ACHN (cell line): ENCODE results near the gene MBOAT1.

ENCODE experiments used
- DNase-seq: peaks from one replicate; pipeline ENCODE4 v3.0.0-alpha.2; 2015
- in situ Hi-C: cut with HindIII; loops from 2 replicates; pipeline ENCODE4 v1.10.0; 2017; ENCODE audit warnings: low sequenced_read_pairs, low pct_ligation_motif_present, low pct_unique_long_range_greater_than_20kb

The MBOAT1 gene

DNA sequence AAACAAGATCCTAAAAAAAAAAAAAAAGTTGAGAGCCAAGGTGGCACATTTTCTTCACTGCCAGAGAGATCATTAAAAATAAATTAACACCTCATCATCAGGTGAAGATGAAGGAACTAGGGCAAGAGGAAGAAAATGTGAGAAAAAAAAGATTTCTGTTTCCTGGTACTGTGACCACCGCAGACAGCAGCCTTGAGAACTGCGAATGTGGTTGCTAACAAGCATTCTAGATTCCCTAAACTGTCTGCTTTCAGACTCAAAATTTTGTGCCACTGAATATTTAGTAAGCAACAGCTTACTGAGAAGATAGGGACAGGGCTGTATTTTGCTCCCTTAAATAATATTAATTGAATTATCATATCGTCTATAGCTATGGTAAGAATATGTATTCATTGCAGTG lies 24.1 kb upstream of the MBOAT1 start:
- no peak for DNase-seq
- in situ Hi-C loops, result no loop called here

DNA sequence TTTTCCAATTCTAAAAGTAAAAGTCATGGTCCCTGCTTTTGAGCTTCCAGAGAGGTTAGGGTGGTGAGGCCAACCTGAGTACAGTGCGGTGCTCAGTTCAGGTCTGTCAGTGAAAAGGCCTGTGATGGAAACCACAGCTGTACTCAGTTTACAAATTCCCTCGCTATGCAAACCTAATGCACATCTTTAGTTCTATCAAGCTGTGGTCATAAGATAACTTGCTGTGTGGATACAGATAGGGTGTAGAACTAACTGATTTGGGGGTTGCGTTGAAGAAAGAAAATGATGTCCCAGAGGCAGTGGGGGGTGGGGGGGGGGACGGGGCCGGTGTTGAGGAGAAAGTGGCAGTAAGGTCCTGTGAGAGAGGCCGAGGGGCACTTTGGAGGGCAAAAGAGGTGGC lies 22.8 kb upstream of the MBOAT1 start:
- in situ Hi-C loops, result no loop called here
- DNase-seq, result no peak

DNA sequence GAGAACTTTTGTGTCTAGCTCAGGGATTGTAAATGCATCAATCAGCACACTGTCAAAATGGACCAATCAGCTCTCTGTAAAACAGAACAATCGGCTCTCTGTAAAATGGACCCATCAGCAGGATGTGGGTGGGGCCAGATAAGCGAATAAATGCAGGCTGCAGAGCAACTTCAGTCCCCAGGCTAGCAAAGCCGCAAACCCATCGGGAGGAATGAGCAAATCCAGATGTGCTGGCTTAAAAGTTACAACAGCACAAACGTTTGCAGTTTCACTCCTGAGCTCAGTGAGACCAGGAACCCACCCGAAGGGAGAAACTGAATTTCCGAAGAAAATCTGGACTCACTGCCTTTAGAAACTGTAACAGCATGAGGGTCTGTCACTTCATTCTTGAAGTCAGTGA lies 21.9 kb upstream of the MBOAT1 start:
- DNase-seq, result no peak
- in situ Hi-C loops, result no loop called here

DNA sequence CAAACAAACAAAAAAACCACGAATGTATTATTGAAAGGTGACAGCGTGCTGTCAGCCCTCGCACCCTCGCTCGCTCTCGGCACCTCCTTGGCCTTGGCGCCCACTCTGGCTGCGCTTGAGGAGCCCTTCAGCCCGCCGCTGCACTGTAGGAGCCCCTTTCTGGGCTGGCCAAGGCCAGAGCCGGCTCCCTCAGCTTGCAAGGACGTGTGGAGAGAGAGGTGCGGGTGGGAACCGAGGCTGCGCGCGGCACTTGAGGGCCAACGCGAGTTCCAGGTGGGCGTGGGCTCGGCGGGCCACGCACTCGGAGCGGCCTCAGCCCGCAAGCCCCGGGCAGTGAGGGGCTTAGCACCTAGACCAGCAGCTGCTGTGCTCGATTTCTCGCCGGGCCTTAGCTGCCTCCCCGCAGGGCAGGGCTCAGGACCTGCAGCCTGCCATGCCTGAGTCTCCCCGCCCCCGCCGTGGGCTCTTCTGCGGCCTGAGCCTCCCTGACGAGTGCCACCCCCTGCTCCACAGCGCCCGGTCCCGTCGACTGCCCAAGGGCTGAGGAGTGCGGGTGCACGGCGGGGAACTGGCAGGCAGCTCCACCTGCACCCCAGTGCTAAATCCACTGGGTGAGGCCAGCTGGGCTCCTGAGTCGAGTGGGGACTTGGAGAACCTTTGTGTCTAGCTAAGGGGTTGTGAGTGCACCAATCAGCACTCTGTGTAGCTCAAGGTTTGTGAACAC lies 20.9 kb upstream of the MBOAT1 start:
- in situ Hi-C loops, result no loop called here
- DNase-seq, result no peak

DNA sequence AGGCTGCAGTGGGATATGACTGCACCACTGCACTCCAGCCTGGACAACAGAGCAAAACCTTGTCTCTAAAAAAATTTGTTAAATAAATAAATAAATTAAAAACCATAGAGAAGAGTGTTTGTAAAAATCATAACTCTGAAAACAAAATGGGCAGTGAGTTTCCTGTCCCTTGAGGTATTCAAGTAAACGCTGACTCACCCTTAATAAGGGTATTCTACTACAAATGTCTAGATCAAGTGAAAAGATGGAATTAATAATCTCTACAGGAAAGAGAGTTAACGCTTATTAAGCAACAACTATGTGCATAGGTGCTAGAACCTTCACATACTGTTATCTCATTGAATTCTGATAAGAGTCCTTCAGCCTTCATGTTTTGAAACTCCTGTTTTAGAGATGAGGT lies 19.9 kb upstream of the MBOAT1 start:
- in situ Hi-C loops, result no loop called here

DNA sequence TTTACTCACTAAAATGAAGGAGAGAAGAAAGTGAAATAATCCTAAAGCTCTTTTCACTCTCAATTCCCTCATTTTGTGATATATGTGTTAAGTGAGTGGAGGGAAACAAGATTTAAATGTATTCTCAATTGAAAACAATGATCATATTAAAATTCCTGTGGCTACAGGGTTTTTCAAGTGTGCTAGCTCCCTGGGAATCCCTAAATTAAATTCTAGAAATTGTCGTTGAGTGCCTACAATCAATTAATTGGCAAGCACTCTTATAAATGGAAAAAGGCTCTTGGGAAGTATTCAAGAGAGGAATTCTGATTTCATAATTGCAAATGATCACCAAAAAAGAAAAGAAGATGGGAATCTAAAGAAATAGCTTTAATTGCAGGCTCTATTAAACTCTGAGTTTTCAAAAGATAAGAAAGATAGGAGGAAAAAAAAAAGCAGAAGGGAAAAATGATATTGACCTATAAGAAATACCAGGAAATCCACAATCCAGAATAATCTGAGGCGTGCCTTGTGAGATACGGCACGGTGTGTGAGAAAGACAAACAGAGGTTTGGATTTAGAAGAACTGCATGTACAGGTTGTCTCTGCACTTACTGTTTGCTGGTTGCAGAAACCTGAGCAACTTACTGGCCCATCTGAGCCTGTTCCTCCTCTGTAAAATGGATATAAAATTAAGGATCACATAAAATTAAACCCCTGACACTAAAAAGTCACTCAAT lies 18.3 kb upstream of the MBOAT1 start:
- in situ Hi-C loops, result no loop called here

More for the DNA sequence above, 19.9 kb upstream of the MBOAT1 start:
- DNase-seq, result no peak

DNA sequence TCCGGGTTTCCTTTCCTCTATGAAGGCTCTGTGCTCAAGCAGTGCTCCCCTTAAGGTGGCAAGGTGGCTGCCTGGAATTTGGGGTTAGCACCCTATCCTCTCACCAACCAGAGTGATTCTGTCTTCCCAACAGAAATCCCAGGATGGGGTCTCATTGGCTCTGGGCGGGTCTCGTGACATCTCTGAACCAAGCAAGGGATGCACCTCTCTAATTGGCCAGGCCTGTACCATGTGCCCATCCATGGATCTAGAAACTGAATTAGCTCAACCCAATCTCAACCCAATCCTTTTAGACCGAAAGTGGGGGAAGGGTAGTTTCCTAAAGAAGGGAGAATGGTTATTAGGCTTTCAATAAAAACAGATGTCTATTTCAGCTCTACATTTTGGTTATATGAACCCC lies 17.6 kb upstream of the MBOAT1 start:
- in situ Hi-C loops, result no loop called here

More for the DNA sequence above, 18.3 kb upstream of the MBOAT1 start:
- no peak for DNase-seq

DNA sequence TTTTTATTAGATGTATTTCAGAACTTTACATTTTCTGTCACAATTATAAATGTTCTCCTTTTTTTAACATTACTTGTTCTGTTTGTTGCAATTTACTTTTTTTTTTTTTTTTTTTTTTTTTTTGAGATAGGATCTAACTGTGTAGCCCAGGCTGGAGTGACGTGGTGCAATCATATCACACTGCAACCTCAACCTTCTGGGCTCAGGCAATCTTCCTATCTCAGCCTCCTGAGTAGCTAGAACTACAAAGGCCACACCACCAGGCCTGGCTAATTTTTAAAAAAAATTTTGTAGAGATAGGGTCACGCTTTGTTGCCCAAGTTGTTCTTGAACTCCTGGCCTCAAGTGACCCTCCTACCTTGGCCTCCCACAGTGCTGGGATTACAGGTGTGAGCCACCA lies 15.1 kb upstream of the MBOAT1 start:
- in situ Hi-C loops, result no loop called here
- DNase-seq, result no peak

More for the DNA sequence above, 17.6 kb upstream of the MBOAT1 start:
- no peak for DNase-seq

DNA sequence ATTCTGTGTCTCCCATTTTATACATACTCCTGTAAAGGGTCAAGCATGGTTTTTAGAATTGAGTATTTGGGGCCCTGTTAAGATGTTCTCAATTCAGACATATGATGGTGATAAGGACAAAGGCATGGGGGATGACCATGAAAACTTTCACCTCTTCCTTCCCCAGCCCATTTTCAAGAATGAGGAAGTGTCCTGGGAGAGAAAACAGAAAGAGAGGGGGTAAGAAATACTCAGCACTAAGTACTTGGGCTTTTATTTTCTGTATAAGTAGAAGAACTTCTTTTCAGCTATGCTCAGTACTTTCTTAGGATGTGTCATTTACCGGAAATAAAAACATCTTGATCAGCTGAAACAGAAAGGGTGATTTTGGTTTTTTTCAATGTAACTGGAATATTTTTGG lies 10.9 kb upstream of the MBOAT1 start:
- in situ Hi-C loops, result no loop called here
- DNase-seq, result no peak

DNA sequence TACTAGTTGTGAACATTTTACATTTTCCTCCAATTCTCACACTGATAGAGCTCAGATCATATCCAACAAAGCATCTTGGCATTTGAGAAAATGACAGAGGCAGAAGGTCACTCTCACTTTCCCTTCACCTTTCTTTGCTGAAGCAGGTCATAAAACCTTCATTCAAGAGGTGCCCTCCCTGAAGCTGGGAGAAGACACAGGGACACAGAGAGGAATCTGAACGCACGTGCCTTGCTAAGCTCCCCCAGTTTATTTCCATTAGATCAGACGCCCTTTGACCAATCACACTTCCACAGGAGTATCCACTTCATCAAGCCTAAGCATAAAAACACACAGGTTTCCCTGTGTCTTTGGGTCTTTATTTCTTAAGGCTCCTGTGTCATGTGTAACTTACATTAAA lies 9.2 kb upstream of the MBOAT1 start:
- DNase-seq, result no peak
- in situ Hi-C loops, result no loop called here

DNA sequence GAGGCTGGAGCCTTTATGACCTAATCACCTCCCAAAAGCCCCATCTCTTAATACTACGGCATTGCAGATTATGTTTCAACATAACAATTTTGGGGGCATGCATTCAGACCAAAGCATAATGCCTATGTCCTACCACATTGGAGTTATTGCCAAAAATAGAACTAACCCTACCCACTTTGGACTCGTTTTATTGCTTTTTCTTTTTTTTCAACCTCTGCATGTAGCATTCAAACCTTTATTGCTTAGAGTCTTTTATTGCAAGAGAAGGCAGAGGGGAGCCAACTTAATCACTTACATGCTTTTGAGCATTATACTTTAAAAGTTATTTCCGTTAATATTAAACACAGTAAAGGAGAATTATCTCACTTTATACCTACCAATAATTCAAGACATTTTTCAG lies 8.1 kb upstream of the MBOAT1 start:
- no peak for DNase-seq
- in situ Hi-C loops, result no loop called here

DNA sequence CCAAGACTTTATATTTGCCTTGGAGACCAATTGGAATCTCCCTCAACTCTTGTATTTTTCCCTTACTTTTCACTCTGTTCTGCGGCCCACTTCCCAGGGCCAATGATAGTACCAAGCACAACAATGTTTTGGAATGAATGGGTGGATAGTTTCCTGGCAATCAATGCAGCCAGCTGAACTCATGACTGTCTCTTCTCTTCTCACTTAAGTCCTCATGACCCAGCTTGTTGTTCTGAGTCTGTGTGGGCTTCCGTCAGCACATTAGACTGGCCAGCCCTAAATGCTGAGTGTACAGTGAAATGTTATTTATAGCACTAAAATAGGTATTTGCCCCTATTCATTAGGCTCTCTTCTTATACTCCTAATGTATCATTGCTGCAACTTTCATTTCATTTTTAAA lies 5.6 kb upstream of the MBOAT1 start:
- no peak for DNase-seq
- in situ Hi-C loops, result no loop called here

DNA sequence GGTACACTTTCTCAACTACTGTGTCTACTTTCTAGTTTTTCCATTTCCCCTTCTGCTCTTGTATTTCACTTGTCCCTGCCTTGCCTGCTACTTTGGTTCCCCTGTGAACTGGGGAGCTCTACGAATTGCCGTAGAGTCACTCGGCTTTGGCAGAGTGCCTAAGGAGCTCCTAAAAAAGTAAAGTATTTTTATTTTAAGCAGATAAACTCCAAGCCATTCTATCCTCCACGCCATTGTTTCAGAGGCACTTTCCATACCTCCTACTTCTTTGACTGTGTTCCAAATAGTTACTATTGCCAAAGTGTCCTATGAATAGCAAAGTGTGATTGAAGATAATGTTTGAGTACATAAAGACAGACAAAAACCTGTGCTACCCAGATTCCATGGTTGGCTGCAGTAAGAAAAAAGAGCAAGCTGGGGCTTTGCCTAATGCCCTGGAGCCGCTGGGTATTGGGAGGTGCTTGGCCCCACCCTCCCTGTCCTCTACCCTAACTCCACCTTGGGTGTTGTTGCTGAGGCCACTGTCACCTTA lies 5.1 kb upstream of the MBOAT1 start:
- no peak for DNase-seq
- in situ Hi-C loops, result no loop called here

DNA sequence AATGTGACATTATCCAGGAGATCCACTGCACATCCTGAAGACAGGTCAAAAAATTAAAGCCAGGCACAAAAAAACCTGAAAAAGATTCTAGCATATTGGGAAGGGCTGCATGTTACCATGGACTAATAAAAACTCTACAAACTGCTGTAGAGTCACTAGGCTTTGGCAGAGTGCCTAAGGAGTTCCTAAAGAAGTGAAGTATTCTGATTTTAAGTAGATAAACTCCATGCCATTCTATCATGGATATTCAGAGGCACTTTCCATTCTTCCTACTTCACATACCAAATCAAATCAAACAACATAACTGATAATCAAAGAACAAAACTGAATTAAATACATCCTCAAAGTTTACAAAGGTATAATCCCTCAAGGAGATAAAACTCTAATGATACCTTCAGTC lies 3.0 kb upstream of the MBOAT1 start:
- in situ Hi-C loops, result no loop called here
- no peak for DNase-seq

DNA sequence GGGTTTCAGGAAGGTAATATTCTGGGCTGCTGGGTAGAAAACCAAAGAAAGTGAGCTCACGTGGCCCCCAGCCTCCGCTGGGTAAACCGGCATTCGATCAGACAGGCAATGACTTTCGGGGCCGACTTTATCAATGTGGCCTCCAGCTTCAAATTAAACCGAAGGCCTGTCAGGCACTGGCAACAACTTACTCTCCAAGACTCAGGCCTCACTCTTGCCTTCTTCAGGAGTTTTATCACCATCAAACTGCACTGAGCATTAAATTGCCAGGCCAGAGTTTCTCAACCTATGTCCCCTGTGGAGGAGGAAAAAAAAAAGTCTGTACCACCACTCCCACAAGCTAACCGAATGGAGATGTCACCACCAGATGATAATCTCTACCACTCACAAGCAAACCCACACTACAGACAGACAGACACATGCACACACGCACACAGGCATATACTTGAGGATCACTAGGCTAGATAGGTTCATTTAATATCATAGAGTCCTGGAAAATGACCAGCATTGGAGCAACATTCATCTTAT lies 1.1 kb upstream of the MBOAT1 start:
- in situ Hi-C loops, result no loop called here

DNA sequence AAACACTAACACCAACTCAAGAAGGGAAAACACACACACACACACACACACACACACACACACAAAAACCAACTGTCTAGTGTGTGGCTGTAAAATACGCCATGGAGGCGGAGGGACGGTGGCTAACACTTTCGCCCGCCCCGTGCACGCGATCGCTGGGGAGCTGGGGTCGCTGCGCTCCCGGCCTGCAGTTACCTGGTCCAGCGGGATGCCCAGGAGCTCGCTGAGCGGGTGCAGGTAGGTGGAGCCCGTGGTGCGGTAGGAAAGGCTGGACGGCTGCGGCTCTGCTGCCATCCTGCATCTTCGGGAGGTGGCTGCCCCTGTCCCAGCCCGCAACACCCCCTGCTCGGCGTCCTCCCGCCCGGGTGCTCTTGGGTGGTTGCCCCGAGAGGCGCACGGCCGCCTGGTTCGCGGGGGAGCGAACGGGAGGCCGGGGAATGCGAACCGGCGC lies 303 bp downstream of the MBOAT1 start:
- DNase-seq, result no peak
- in situ Hi-C loops, result no loop called here

More for the DNA sequence above, 1.1 kb upstream of the MBOAT1 start:
- no peak for DNase-seq

DNA sequence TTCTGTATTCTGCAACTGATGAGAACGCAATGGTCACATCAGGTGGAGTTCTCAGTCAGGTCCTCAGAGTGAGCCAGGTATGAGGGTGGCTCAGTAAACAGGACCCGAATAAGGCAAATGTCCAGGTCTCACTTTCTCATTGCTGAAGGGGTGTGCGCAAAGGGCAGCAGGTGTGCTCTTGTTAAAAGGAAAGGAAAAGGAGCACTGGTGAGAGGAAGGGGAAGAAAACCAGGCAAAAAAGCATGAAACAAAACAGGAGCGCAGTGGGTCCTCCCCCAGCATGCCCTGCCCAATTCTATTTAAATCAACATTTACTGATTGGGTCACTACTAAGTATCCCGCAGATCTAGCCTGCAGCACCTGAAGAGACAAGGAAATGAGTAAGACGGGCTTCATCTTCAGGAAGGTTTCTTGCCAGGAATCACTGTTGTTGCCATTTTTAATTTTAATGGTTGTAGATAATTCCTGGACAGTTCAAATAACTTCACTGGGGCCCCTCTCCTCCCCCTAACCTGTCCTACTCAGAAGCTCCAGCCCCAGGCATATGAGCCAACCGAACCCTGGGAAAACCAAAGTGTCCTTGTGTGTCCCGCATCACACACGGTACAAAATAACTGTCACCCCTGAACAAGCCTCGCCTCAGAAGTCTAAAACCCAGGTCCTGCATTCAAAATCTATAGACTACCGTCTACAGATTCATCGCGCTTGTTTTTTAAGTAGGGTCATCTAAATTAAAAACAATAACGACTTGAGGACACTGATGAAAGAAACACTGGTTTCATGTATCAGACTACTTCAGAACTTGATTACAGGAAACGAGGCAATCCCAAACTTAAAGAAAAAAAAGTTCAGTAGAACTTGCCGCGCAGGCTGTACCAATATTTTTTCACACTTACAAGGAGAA lies 980 bp downstream of the MBOAT1 start:
- DNase-seq, result no peak
- in situ Hi-C loops, result no loop called here

DNA sequence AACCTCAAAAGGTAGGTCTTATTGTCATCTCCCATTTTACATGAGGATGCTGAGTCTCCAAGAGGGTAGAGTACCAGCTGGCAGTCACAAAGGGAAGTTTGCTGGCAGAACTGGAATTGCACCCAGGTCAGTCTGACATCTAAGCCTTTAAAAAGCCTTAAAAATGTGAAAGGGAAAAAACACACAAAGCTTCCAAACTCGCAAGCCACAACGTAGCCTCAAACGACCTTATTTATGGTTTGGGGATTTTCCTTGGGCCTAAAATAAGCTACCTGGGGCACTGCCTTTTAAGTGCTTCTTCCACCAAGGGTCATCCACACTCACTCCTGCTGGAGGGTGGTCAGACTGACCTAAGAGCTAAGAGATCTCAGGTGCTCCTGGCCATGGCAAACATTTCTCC lies 2.1 kb downstream of the MBOAT1 start:
- no peak for DNase-seq
- in situ Hi-C loops, result no loop called here
